Spinal cord (tissue), 10 donors: Measurements from ENCODE around the gene BAIAP3. TPM values are rescaled to one million over a fixed set of nuclear protein-coding genes. Genes with fewer than 3 reads are reported as not detected.
A peak's percentile ranks its signal among the peaks of the same experiment; 100 is the strongest.

ENCODE experiments used
- DNase-seq, 6 donors: peaks; one replicate each; pipeline versions ENCODE4 v3.0.0 to v3.0.0-alpha.2; 2013 to 2015; ENCODE audit warnings: low spot score in 6 of 6, low read depth in 4 of 6
- H3K27ac ChIP-seq: one replicate; pipeline ENCODE4 v1.5.1; 2013; ENCODE audit warnings: low read depth, low read length, control low read depth
- H3K27me3 ChIP-seq: one replicate; pipeline ENCODE4 v1.6.1; 2013; ENCODE audit warnings: low read length; ENCODE audit not compliant: control insufficient read depth, insufficient read depth
- H3K36me3 ChIP-seq: one replicate; pipeline ENCODE4 v1.6.1; 2013; ENCODE audit warnings: low read length; ENCODE audit not compliant: control insufficient read depth, insufficient read depth
- H3K4me1 ChIP-seq: one replicate; pipeline ENCODE4 v1.6.1; 2013; ENCODE audit warnings: low read length; ENCODE audit not compliant: control insufficient read depth, insufficient read depth
- H3K4me3 ChIP-seq: one replicate; pipeline ENCODE4 v1.5.1; 2013; ENCODE audit warnings: low read depth, low read length, control low read depth
- H3K9me3 ChIP-seq: one replicate; pipeline ENCODE4 v1.6.1; 2013; ENCODE audit warnings: low read length; ENCODE audit not compliant: control insufficient read depth, insufficient read depth
- WGBS: methylation state at CpG from one replicate; pipeline ENCODE4 v1.1.5; 2013; ENCODE audit warnings: missing lambda C conversion rate; ENCODE audit not compliant: insufficient coverage; 5-methylcytosine and 5-hydroxymethylcytosine counted together
- polyA plus RNA-seq, 2 donors: library from polyadenylated mRNA; unstranded; fragments of 120-200 nt; gene quantifications; one replicate each; pipeline ENCODE4 v1.2.1, GENCODE V29; 2013; ENCODE audit not compliant: insufficient read length in 2 of 2
- total RNA-seq, 2 donors: library from RNA; depleted of rRNA in 1 of 2; stranded (reverse); fragments of 120-200 nt in 1 of 2; fragments of >200 nt in 1 of 2; gene quantifications; one replicate each; pipeline versions ENCODE4 v1.2.3 to v1.2.4, GENCODE V29; 2013 to 2014
- donor health status: healthy.

The BAIAP3 gene
- total and polyA plus RNA-seq, 4 donors = 30.1 to 69.8 (median 52.2) TPM

GRCh38 chr16:1350691-1351090 is 17.2 kb downstream of the BAIAP3 start:
- H3K36me3 ChIP-seq = peaks cover 70% of the 10 kb centered on the region
- peaks cover 22% of the 10 kb centered on the region for H3K4me1 ChIP-seq
- no peaks in the 10 kb centered on the region for H3K27me3 ChIP-seq
- H3K4me3 ChIP-seq = peak overlapping the region; percentile 53
- H3K9me3 ChIP-seq = no peaks in the 10 kb centered on the region
- no peak overlapping the region for H3K27ac ChIP-seq
- DNase-seq = no peak
- WGBS = 88% methylated on average over 19 of the region's 19 CpGs

GRCh38 chr16:1351215-1351581 is 17.8 kb downstream of the BAIAP3 start:
- Histone ChIP-seq H3K4me3 (peak overlapping the region; percentile 53), H3K9me3 (no peaks in the 10 kb centered on the region), H3K27ac (no peak overlapping the region), H3K36me3 (peaks cover 70% of the 10 kb centered on the region), H3K4me1 (peaks cover 22% of the 10 kb centered on the region), H3K27me3 (no peaks in the 10 kb centered on the region)
- DNase-seq = no peak
- 1% methylated on average over 35 of the region's 35 CpGs for WGBS

GRCh38 chr16:1351582-1352362 is 18.3 kb downstream of the BAIAP3 start, which contains the start of the genes GNPTG and TSR3:
GNPTG (plus strand) TSS chr16:1351931; CDS start chr16:1351966, 35 bp downstream.
TSR3 (minus strand) TSS chr16:1351878; CDS start chr16:1351804, 74 bp downstream.
- peak within 1 kb of the TSS; percentile 85 for H3K4me3 ChIP-seq
- peaks cover 22% of the 10 kb centered on the region for H3K4me1 ChIP-seq
- peak; percentile 69 to 95 (median 76) for DNase-seq
- H3K27me3 ChIP-seq = no peaks in the 10 kb centered on the region
- peaks cover 68% of the 10 kb centered on the region for H3K36me3 ChIP-seq
- H3K27ac ChIP-seq = no peak within 1 kb of the TSS
- no peaks in the 10 kb centered on the region for H3K9me3 ChIP-seq
- under 1% methylated on average over 98 of the region's 98 CpGs for WGBS

- WGBS = 90% methylated on average over 49 of the region's 49 CpGs
- Histone ChIP-seq H3K4me1 (peaks cover 18% of the 10 kb centered on the region), H3K27me3 (no peaks in the 10 kb centered on the region), H3K9me3 (no peaks in the 10 kb centered on the region), H3K4me3 (no peak overlapping the region), H3K27ac (no peak overlapping the region), H3K36me3 (peaks cover 58% of the 10 kb centered on the region)
- DNase-seq = no peak
Observed at GRCh38 chr16:1354815-1355540, 21.5 kb downstream of the BAIAP3 start.

- Histone ChIP-seq H3K4me3 (no peak overlapping the region), H3K4me1 (peaks cover 12% of the 10 kb centered on the region), H3K27ac (no peak overlapping the region), H3K9me3 (no peaks in the 10 kb centered on the region), H3K27me3 (no peaks in the 10 kb centered on the region), H3K36me3 (peaks cover 57% of the 10 kb centered on the region)
- no peak for DNase-seq
- 85% methylated on average over 15 of the region's 15 CpGs for WGBS
Observed at GRCh38 chr16:1355591-1355990, 22.1 kb downstream of the BAIAP3 start.

GRCh38 chr16:1356061-1356900 is 22.8 kb downstream of the BAIAP3 start:
- H3K4me3 ChIP-seq = no peak overlapping the region
- H3K4me1 ChIP-seq = peaks cover 5% of the 10 kb centered on the region
- WGBS = 82% methylated on average over 32 of the region's 33 CpGs

GRCh38 chr16:1357906-1358566 is 24.6 kb downstream of the BAIAP3 start:
- Histone ChIP-seq H3K9me3 (no peaks in the 10 kb centered on the region), H3K36me3 (peaks cover 78% of the 10 kb centered on the region), H3K27ac (no peak overlapping the region), H3K4me1 (peaks cover 2% of the 10 kb centered on the region), H3K27me3 (no peaks in the 10 kb centered on the region), H3K4me3 (no peak overlapping the region)
- 86% methylated on average over 19 of the region's 19 CpGs for WGBS
- no peak for DNase-seq

More at GRCh38 chr16:1356061-1356900, 22.8 kb downstream of the BAIAP3 start:
- Histone ChIP-seq H3K36me3 (peaks cover 61% of the 10 kb centered on the region), H3K27me3 (no peaks in the 10 kb centered on the region), H3K27ac (no peak overlapping the region), H3K9me3 (no peaks in the 10 kb centered on the region)
- DNase-seq = no peak

GRCh38 chr16:1361685-1362360 is 28.4 kb downstream of the BAIAP3 start:
- H3K4me3 ChIP-seq = no peak overlapping the region
- WGBS = 95% methylated on average over 42 of the region's 43 CpGs
- no peak overlapping the region for H3K27ac ChIP-seq
- H3K27me3 ChIP-seq = no peaks in the 10 kb centered on the region
- H3K4me1 ChIP-seq = no peaks in the 10 kb centered on the region
- H3K9me3 ChIP-seq = no peaks in the 10 kb centered on the region
- DNase-seq = no peak
- H3K36me3 ChIP-seq = peaks cover 87% of the 10 kb centered on the region
